ENCODE data around the gene SLC5A4.

The SLC5A4 gene

DNA sequence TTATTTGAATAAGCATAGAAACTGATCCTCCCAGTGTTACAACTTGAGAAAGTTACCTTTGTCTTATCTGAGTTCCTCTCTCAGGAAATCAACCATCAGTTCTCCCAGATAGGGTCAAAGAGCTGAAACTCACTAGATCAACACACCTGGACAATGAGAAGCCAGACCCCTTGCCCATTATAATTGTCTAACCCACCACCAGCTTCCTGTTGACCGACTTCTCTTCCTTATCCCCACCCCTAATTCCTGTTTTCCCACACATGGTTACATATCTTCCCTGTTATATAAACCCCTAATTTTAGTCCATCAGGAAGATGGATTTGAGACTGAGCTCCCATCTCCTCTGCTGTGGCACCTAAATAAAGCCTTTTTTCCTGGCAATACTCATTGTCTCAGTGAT lies 6.9 kb downstream of the SLC5A4 start:
- no peaks in the 10 kb centered on the region for H3K4me1 Mint-ChIP-seq
- no peak overlapping the region for H3K27ac Mint-ChIP-seq
- DNase-seq, result no peak
- no peaks in the 10 kb centered on the region for H3K36me3 Mint-ChIP-seq (ENCODE audit: low read depth)
- no peak overlapping the region for H3K4me3 Mint-ChIP-seq
- H3K9me3 Mint-ChIP-seq, result no peaks in the 10 kb centered on the region
- H3K27me3 Mint-ChIP-seq, result peaks cover 31% of the 10 kb centered on the region
- no peak for ATAC-seq

DNA sequence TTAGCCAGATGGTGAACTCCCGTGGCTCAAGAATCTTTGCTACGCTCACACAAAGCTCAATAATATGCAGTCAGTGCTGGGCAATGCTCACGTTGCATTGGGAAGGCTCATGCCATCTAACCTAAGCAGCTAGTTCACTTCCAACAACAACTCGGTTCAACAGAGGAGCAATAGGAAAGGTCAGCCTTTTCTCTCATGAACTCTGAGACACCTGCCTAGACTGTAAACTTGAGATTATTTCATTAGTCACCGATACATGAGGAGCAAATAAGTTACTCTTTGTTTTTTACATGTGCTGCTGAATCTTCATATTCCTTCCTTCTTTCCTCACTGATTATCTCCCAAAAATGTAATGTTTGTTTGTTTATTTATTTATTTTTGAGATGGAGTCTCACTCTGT lies 9.0 kb downstream of the SLC5A4 start:
- H3K36me3 Mint-ChIP-seq (ENCODE audit: low read depth), result no peaks in the 10 kb centered on the region

DNA sequence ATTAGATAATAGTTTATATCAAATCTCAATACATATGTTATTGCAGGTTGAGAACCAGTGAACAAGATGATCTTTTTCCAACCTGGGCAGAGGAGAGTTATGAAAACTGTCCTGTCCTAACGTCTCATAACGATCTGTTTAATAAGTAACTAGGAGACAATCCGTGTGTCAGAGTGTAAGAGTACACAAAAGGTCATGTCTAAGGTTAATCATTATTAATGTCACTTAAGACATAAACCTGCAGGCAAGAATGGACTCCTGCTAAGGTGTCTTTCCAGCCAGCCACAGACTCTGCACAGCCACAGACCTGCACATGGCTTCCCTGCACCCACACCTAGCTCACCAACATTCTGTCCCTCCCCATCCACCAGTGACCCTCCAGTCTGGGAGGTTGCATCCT lies 10.1 kb downstream of the SLC5A4 start:
- Mint-ChIP-seq H3K4me1 (no peaks in the 10 kb centered on the region), H3K9me3 (no peaks in the 10 kb centered on the region), H3K27ac (no peak overlapping the region), H3K27me3 (peaks cover 25% of the 10 kb centered on the region), H3K4me3 (no peak overlapping the region), H3K36me3 (ENCODE audit: low read depth) (no peaks in the 10 kb centered on the region)
- ATAC-seq, result no peak
- DNase-seq, result no peak

More for the DNA sequence above, 9.0 kb downstream of the SLC5A4 start:
- Mint-ChIP-seq H3K27ac (no peak overlapping the region), H3K9me3 (no peaks in the 10 kb centered on the region), H3K4me1 (no peaks in the 10 kb centered on the region), H3K27me3 (peaks cover 29% of the 10 kb centered on the region), H3K4me3 (no peak overlapping the region)
- ATAC-seq, result no peak
- DNase-seq, result no peak

DNA sequence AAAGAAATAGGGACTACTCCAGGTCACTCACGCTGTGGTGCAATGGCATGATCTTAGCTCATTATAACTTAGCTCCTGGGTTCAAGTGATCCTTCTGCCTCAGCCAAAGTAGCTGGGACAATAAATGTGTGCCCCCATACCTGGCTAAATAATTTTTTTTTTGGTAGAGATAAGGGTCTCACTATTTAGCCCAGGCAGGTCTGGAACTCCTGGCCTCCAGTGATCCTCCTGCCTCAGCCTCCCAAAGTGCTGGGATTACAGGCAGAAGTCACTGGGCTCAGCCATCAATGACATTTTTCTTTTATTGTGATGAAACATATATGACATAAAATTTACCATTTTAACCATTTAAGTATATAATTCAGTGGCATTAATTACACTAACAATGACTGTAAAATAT lies 10.6 kb downstream of the SLC5A4 start:
- H3K4me3 Mint-ChIP-seq, result no peak overlapping the region
- no peaks in the 10 kb centered on the region for H3K4me1 Mint-ChIP-seq
- no peak for DNase-seq
- H3K36me3 Mint-ChIP-seq (ENCODE audit: low read depth), result no peaks in the 10 kb centered on the region
- no peak overlapping the region for H3K27ac Mint-ChIP-seq
- no peaks in the 10 kb centered on the region for H3K9me3 Mint-ChIP-seq
- no peak for ATAC-seq
- peaks cover 22% of the 10 kb centered on the region for H3K27me3 Mint-ChIP-seq

- H3K4me1 Mint-ChIP-seq, result no peaks in the 10 kb centered on the region
- H3K27ac Mint-ChIP-seq, result no peak overlapping the region
- no peak for DNase-seq
- no peaks in the 10 kb centered on the region for H3K9me3 Mint-ChIP-seq
- no peaks in the 10 kb centered on the region for H3K36me3 Mint-ChIP-seq (ENCODE audit: low read depth)
- no peak overlapping the region for H3K4me3 Mint-ChIP-seq
- peaks cover 3% of the 10 kb centered on the region for H3K27me3 Mint-ChIP-seq
- ATAC-seq, result no peak
These were observed 14.7 kb downstream of the SLC5A4 start for GRCh38 chr22:32240461-32240860.

- Mint-ChIP-seq H3K4me1 (no peaks in the 10 kb centered on the region), H3K27ac (no peak overlapping the region), H3K4me3 (no peak overlapping the region), H3K27me3 (peaks cover 8% of the 10 kb centered on the region), H3K36me3 (ENCODE audit: low read depth) (no peaks in the 10 kb centered on the region), H3K9me3 (no peaks in the 10 kb centered on the region)
- no peak for DNase-seq
- no peak for ATAC-seq
These were observed 17.2 kb downstream of the SLC5A4 start for GRCh38 chr22:32237906-32238305.

DNA sequence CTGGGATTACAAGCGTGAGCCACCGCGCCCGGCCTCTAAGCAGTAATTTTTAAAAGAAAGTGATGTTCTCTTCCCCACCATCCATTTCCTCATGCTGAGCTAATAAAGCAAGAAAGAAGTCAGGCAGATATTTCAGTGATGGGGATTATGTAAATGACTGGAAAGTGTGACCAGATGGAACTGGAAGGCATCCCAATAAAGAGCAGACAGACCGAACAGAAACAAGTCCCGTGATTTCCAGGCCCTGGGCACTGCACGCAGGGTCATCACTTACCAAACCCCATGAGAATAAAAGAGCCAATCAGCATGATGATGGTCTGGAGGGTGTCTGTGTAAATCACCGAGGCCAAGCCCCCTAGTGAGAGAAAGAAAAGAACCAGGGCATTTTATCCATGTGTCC lies 18.2 kb downstream of the SLC5A4 start:
- Mint-ChIP-seq H3K36me3 (ENCODE audit: low read depth) (no peaks in the 10 kb centered on the region), H3K4me3 (no peak overlapping the region), H3K27ac (no peak overlapping the region), H3K9me3 (no peaks in the 10 kb centered on the region), H3K27me3 (peaks cover 8% of the 10 kb centered on the region), H3K4me1 (no peaks in the 10 kb centered on the region)
- DNase-seq, result no peak
- no peak for ATAC-seq

GRCh38 chr22:32233091-32233490 lies 22.1 kb downstream of the SLC5A4 start:
- H3K4me3 Mint-ChIP-seq, result no peak overlapping the region
- no peak overlapping the region for H3K27ac Mint-ChIP-seq
- no peaks in the 10 kb centered on the region for H3K4me1 Mint-ChIP-seq
- H3K9me3 Mint-ChIP-seq, result no peaks in the 10 kb centered on the region
- H3K36me3 Mint-ChIP-seq (ENCODE audit: low read depth), result no peaks in the 10 kb centered on the region
- DNase-seq (no peak), ATAC-seq (no peak)
- peaks cover 13% of the 10 kb centered on the region for H3K27me3 Mint-ChIP-seq

DNA sequence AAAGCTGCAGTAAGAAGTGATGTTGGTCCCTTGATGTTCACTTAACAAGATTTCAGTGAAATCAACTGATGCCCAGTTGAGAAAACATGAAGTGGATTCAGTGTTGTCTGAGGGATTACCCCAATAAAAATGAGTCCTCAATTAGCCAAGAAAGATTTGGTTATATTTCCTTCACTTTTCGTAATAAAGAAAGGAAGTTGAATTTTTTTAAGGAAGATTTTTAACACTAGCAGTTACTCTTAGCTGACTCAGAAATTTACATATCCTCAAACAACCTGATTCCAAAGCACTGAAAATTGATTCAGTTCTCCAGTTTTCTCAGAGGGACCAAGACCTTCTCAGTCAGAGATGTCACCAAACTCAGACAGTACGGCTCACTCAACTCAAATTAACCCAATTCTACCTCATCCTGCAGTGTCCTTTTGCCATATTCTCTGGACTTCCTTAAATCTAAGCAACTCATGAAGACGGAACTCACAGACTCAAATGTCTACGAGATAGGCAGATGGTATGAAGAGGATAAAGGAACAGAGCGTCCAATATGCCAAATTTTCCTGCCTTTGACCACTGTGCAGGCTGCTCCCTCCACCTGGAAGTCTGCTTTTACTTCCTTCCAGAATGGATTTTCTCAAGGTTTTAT lies 22.8 kb downstream of the SLC5A4 start:
- Mint-ChIP-seq H3K4me1 (no peaks in the 10 kb centered on the region), H3K9me3 (no peaks in the 10 kb centered on the region), H3K4me3 (no peak overlapping the region), H3K36me3 (ENCODE audit: low read depth) (no peaks in the 10 kb centered on the region), H3K27ac (no peak overlapping the region), H3K27me3 (peaks cover 13% of the 10 kb centered on the region)
- no peak for ATAC-seq
- DNase-seq, result no peak

DNA sequence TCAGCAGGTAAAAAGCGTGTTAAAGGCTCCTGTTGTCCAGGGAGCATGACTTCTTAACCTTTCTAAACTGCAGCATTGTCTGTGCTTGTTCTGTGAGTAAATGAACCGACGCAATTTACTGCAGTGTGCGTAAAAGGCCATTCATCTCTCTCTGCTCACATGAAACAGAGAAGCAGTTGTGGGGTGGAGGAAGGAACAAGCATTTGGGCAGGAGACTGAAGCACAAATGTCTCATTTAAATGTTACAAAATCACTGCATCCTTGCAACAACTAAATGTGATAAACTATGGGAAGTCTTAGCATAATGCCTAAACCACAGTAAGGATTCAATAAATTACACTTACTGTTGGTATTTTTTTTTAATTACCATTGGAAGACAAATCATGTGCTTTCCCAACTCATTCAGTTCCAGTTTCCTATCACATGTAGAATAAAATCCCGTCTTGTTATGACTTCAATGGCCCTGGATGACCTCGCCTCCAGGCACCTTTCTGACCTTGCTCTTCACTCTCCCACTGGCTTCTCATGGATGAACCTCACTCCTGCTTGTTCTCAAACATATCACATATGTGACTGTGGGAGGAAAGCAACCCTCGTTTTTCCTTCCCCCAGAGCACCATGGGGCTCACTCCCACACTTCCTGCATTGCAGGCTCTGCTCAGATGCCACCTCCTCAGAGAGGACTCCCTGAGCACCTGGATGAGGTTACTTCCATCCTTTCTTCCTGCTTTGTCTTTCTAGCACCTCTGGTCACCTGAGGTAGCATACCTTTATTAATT lies 28.6 kb downstream of the SLC5A4 start:
- H3K9me3 Mint-ChIP-seq, result no peaks in the 10 kb centered on the region
- H3K27ac Mint-ChIP-seq, result no peak overlapping the region
- H3K4me3 Mint-ChIP-seq, result no peak overlapping the region
- DNase-seq (no peak), ATAC-seq (no peak)
- H3K36me3 Mint-ChIP-seq (ENCODE audit: low read depth), result no peaks in the 10 kb centered on the region
- no peaks in the 10 kb centered on the region for H3K4me1 Mint-ChIP-seq
- peaks cover 14% of the 10 kb centered on the region for H3K27me3 Mint-ChIP-seq

- ATAC-seq, result no peak
- no peaks in the 10 kb centered on the region for H3K9me3 Mint-ChIP-seq
- no peak overlapping the region for H3K4me3 Mint-ChIP-seq
- no peak for DNase-seq
- H3K4me1 Mint-ChIP-seq, result no peaks in the 10 kb centered on the region
- H3K27ac Mint-ChIP-seq, result no peak overlapping the region
- H3K27me3 Mint-ChIP-seq, result peaks cover 7% of the 10 kb centered on the region
- H3K36me3 Mint-ChIP-seq (ENCODE audit: low read depth), result no peaks in the 10 kb centered on the region
These were observed 32.2 kb downstream of the SLC5A4 start for GRCh38 chr22:32222991-32223390.

- no peak overlapping the region for H3K27ac Mint-ChIP-seq
- no peaks in the 10 kb centered on the region for H3K9me3 Mint-ChIP-seq
- no peak for DNase-seq
- peaks cover 15% of the 10 kb centered on the region for H3K27me3 Mint-ChIP-seq
- ATAC-seq, result no peak
- no peak overlapping the region for H3K4me3 Mint-ChIP-seq
- H3K36me3 Mint-ChIP-seq (ENCODE audit: low read depth), result no peaks in the 10 kb centered on the region
- no peaks in the 10 kb centered on the region for H3K4me1 Mint-ChIP-seq
These were observed 36.1 kb downstream of the SLC5A4 start for GRCh38 chr22:32219026-32219425.

DNA sequence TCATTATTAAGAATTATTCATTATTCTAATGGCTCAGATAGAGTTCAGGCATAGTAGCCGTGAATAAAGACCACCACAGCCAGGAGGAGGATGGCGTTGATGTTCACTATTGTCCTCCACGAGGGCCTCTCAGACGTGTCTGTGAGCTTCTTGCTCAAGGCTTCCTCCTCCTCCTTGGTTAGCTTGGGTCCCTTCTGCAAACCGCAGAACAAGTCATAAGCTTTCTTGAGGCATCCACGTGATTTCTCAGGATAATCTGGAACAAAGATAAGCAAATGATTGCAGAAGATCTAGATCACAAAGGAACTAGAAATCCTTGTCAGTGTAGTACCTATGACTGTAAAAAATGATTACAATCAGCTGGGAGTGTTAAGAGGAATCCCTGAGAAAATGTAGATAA lies 36.7 kb downstream of the SLC5A4 start:
- peaks cover 13% of the 10 kb centered on the region for H3K27me3 Mint-ChIP-seq
- no peaks in the 10 kb centered on the region for H3K9me3 Mint-ChIP-seq
- no peaks in the 10 kb centered on the region for H3K36me3 Mint-ChIP-seq (ENCODE audit: low read depth)
- ATAC-seq (no peak), DNase-seq (no peak)
- no peak overlapping the region for H3K27ac Mint-ChIP-seq
- no peaks in the 10 kb centered on the region for H3K4me1 Mint-ChIP-seq
- H3K4me3 Mint-ChIP-seq, result no peak overlapping the region

DNA sequence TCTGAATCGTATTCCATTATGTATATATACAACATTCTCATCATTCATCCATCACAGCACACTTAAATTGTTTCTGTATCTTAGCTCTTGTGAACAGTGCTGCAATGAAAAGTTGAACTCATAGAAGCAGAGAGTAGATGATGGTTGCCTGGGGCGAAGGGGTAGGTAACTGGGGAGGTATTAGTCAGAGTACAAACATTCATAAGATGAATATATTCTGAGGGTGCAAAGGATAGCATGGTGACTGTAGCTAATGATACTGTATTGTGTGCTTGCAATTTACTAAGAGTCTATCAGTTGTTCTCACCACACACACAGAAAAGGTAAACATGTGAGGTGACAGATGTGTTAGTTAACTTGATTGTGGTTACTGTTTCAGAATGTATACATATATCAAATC lies 37.7 kb downstream of the SLC5A4 start:
- Mint-ChIP-seq H3K4me3 (no peak overlapping the region), H3K4me1 (no peaks in the 10 kb centered on the region), H3K27ac (no peak overlapping the region), H3K36me3 (ENCODE audit: low read depth) (no peaks in the 10 kb centered on the region), H3K27me3 (peaks cover 12% of the 10 kb centered on the region), H3K9me3 (no peaks in the 10 kb centered on the region)
- ATAC-seq (no peak), DNase-seq (no peak)

- H3K9me3 Mint-ChIP-seq, result no peaks in the 10 kb centered on the region
- peaks cover 8% of the 10 kb centered on the region for H3K27me3 Mint-ChIP-seq
- no peak for DNase-seq
- H3K27ac Mint-ChIP-seq, result no peak overlapping the region
- no peaks in the 10 kb centered on the region for H3K36me3 Mint-ChIP-seq (ENCODE audit: low read depth)
- H3K4me1 Mint-ChIP-seq, result no peaks in the 10 kb centered on the region
- H3K4me3 Mint-ChIP-seq, result no peak overlapping the region
- no peak for ATAC-seq
These were observed 38.2 kb downstream of the SLC5A4 start for GRCh38 chr22:32216911-32217310.

Data from activated naive CD8-positive, alpha-beta T cell treated with anti-CD3 and anti-CD28 coated beads, Interleukin-2, amount 50 U/mL, for 24 hours (primary cell).